G401 (cell line): ENCODE results near the gene LRGUK. TPM values are rescaled to one million over a fixed set of nuclear protein-coding genes. Genes with fewer than 3 reads are reported as not detected.

Experiments used
- total RNA-seq: library from RNA; depleted of rRNA; stranded (reverse); fragments of >200 nt; shearing (Covaris generic); gene quantifications from 2 replicates; pipeline ENCODE4 v1.2.3, GENCODE V29; 2014; rRNA removed

Gene LRGUK
- total RNA-seq, 1 experiment from 2014 or later: not detected

Other genes starting within 250 kb of the LRGUK start
- gene SLC35B4, start 189.6 kb downstream of the LRGUK start, total RNA-seq: 13.9 and 19.8 TPM in 2 replicates